ENCODE results near the gene TMEM138.

- TF ChIP-seq RAD21 (IDR thresholded peaks at IDR 0.05) (no peak), CTCF (IDR thresholded peaks at IDR 0.05; ENCODE audit: low read depth, low read length, missing input control) (no peak)
Measured at GRCh38 chr11:61338783-61339489, 23.2 kb upstream of the TMEM138 start.
